Measurements from ENCODE around the gene ADAM12. TPM values are rescaled to one million over a fixed set of nuclear protein-coding genes. Genes with fewer than 3 reads are reported as not detected.

Gene ADAM12
- total RNA-seq, 1 experiment from 2014 or later, result not detected

- ChIA-PET POLR2A (no interaction called here), RAD21 (ENCODE audit: low non-redundant PET in 1 of 2, low total read pairs in 2 of 2, uncharacterized antibody in 2 of 2, unreplicated experiment in 2 of 2) (no interaction called here), CTCF (no interaction called here)
These were observed 322.4 kb downstream of the ADAM12 start for GRCh38 chr10:126065751-126066377.

GRCh38 chr10:126064512-126064911 lies 323.8 kb downstream of the ADAM12 start:
- Histone ChIP-seq H3K79me2 (ENCODE audit: insufficient read depth, low read length) (no peaks in the 10 kb centered on the region), H3K36me3 (ENCODE audit: control insufficient read depth in 1 of 2, insufficient read depth in 2 of 2, low read length in 2 of 2) (no peaks in the 10 kb centered on the region), H3K9me2 (ENCODE audit: insufficient read depth) (no peaks in the 10 kb centered on the region), H3K4me1 (ENCODE audit: control insufficient read depth in 1 of 2, insufficient read depth in 2 of 2, low read length in 2 of 2) (peaks cover 17 to 31% of the 10 kb centered on the region in 2 experiments), H3K4me2 (ENCODE audit: low read length) (no peak overlapping the region), H4K20me1 (ENCODE audit: insufficient read depth) (no peaks in the 10 kb centered on the region), H3K9me3 (ENCODE audit: control insufficient read depth in 1 of 2, insufficient read depth in 1 of 2, low read depth in 1 of 2, low read length in 2 of 2) (no peaks in the 10 kb centered on the region), H3K27me3 (ENCODE audit: insufficient read depth, low read length) (peaks cover 69% of the 10 kb centered on the region), H2AFZ (ENCODE audit: low read depth, low read length, poor library complexity, severe bottlenecking) (no peak overlapping the region), H3K27ac (ENCODE audit: low read depth, low read length) (no peak overlapping the region), H3K9ac (ENCODE audit: low read length) (no peak overlapping the region), H3K4me3 (replicated peaks in 1 of 2; ENCODE audit: low read depth in 1 of 2, low read length in 2 of 2) (no peak overlapping the region)
- ChIA-PET RAD21 (ENCODE audit: low non-redundant PET in 1 of 2, low total read pairs in 2 of 2, uncharacterized antibody in 2 of 2, unreplicated experiment in 2 of 2) (no interaction called here), CTCF (no interaction called here), POLR2A (interaction anchor here (1.5 kb wide), 1 partner anchor 241 kb away, joined by 3 read pairs; the partner anchor contains the start of genes BCCIP and UROS)
- no TSS peak for BruUV-seq (replicated peaks)
- intact Hi-C loops (cut with micrococcal nuclease), result no loop called here
- ATAC-seq (no peak), DNase-seq (ENCODE audit: low read depth, low spot score) (no peak)
- TF ChIP-seq ZNF274 (IDR thresholded peaks at IDR 0.05; ENCODE audit: low read depth, low read length), result no peak
- TF ChIP-seq EGR1 (IDR thresholded peaks at IDR 0.05; ENCODE audit: low read depth), result no peak
- no peak for TF ChIP-seq REST (IDR thresholded peaks at IDR 0.05; ENCODE audit: low read depth)
- no peak for TF ChIP-seq ELF1 (IDR thresholded peaks at IDR 0.05; ENCODE audit: borderline replicate concordance, low read depth)
- TF ChIP-seq SP1 (IDR thresholded peaks at IDR 0.05; ENCODE audit: low read depth), result no peak
- no peak for TF ChIP-seq RAD21 (IDR thresholded peaks at IDR 0.05; ENCODE audit: low read depth)
- TF ChIP-seq MAX (IDR thresholded peaks at IDR 0.05), result no peak
- TF ChIP-seq SRF (IDR thresholded peaks at IDR 0.05; ENCODE audit: low read depth), result no peak
- TF ChIP-seq JUND (IDR thresholded peaks at IDR 0.05), result no peak
- TF ChIP-seq CTCF (IDR thresholded peaks at IDR 0.05 in 2 of 3, conservative IDR thresholded peaks at IDR 0.05 in 1 of 3; ENCODE audit: borderline replicate concordance in 1 of 3, insufficient read depth in 1 of 3, low read depth in 2 of 3, low read length in 2 of 3), result no peak
- no peak for TF ChIP-seq EZH2 (IDR thresholded peaks at IDR 0.05)
- no peak for TF ChIP-seq FOSL1 (IDR thresholded peaks at IDR 0.05; ENCODE audit: low read depth)
- no peak for TF ChIP-seq CEBPB (IDR thresholded peaks at IDR 0.05; ENCODE audit: low read depth)
- no peak for TF ChIP-seq ZFX (IDR thresholded peaks at IDR 0.05)
- TF ChIP-seq SIN3A (IDR thresholded peaks at IDR 0.05; ENCODE audit: low read depth), result no peak
- TF ChIP-seq CBX3 (IDR thresholded peaks at IDR 0.05; ENCODE audit: low read depth), result no peak

More at GRCh38 chr10:126065751-126066377, 322.4 kb downstream of the ADAM12 start:
- Histone ChIP-seq H3K27me3 (ENCODE audit: insufficient read depth, low read length) (peaks cover 70% of the 10 kb centered on the region), H3K36me3 (ENCODE audit: control insufficient read depth in 1 of 2, insufficient read depth in 2 of 2, low read length in 2 of 2) (no peaks in the 10 kb centered on the region), H3K4me2 (ENCODE audit: low read length) (no peak overlapping the region), H3K4me3 (replicated peaks in 1 of 2; ENCODE audit: low read depth in 1 of 2, low read length in 2 of 2) (no peak overlapping the region), H2AFZ (ENCODE audit: low read depth, low read length, poor library complexity, severe bottlenecking) (no peak overlapping the region), H3K9me2 (ENCODE audit: insufficient read depth) (no peaks in the 10 kb centered on the region), H3K9ac (ENCODE audit: low read length) (no peak overlapping the region), H4K20me1 (ENCODE audit: insufficient read depth) (no peaks in the 10 kb centered on the region), H3K27ac (ENCODE audit: low read depth, low read length) (no peak overlapping the region), H3K4me1 (ENCODE audit: control insufficient read depth in 1 of 2, insufficient read depth in 2 of 2, low read length in 2 of 2) (peaks cover 17 to 31% of the 10 kb centered on the region in 2 experiments), H3K9me3 (ENCODE audit: control insufficient read depth in 1 of 2, insufficient read depth in 1 of 2, low read depth in 1 of 2, low read length in 2 of 2) (no peaks in the 10 kb centered on the region), H3K79me2 (ENCODE audit: insufficient read depth, low read length) (no peaks in the 10 kb centered on the region)
- ATAC-seq (no peak), DNase-seq (ENCODE audit: low read depth, low spot score) (no peak)
- no TSS peak for BruUV-seq (replicated peaks)
- intact Hi-C loops (cut with micrococcal nuclease), result no loop called here
- TF ChIP-seq EZH2phosphoT487 (IDR thresholded peaks at IDR 0.05; ENCODE audit: borderline replicate concordance) (no peak), POLR2A (IDR thresholded peaks at IDR 0.05; ENCODE audit: borderline replicate concordance, extremely low read depth, insufficient read depth, insufficient read length) (no peak)
